Measurements from ENCODE around the gene FGF5.
A peak's percentile ranks its signal among the peaks of the same experiment; 100 is the strongest.

The FGF5 gene

GRCh38 chr4:80266902-80267380, 477 bp downstream of the FGF5 start:
- H3K36me3 ChIP-seq, result no peaks in the 10 kb centered on the region
- H3K27me3 ChIP-seq (ENCODE audit: insufficient read depth, low read depth, severe bottlenecking), result peaks cover 8% of the 10 kb centered on the region
- peak; percentile 28 for DNase-seq
- H3K9me3 ChIP-seq (ENCODE audit: severe bottlenecking), result no peaks in the 10 kb centered on the region
- H3K4me3 ChIP-seq (ENCODE audit: low read depth, low read length), result peak overlapping the region; percentile 52
- TF ChIP-seq CTCF (IDR thresholded peaks at IDR 0.05; ENCODE audit: low read depth, low read length), result no peak
- H3K27ac ChIP-seq, result no peak overlapping the region

DNA sequence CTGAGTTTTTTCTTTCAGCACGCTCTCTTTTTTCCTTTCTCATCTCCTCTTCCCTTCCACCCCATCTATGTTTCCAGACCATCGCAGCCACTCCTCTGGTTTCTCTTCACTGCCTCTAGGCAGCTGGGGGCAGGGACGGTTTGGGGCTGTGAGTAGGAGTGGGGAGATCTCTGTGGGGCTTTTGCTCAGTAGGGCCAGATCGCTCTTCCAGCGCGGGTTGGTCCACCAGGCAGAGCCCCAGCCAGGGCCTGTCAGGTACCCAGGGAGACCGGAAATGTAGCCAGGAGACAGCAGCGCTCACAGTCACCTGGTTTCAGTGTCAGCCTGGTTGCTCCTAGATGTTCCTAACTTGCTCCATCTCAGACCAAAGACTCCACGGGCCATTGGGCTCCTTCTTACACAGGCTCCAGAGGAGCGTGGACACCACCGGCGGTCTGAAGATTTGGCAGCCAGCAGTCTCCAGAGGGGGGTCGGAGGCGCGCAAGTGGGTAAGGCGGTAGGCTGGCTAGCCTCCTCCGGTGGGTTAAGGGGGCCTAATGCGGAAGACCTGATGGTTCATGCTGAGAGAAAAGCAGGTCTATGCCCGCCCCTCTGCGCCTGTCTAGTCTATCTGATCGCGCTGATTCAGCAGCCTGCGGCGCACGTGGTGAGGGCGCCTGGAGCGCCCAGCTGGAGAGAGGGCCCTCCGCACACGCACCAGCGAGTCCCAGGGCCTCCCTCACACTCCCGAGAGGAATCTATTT, 1.8 kb downstream of the FGF5 start:
- TF ChIP-seq CTCF (IDR thresholded peaks at IDR 0.05; ENCODE audit: low read depth, low read length), result no peak
- DNase-seq, result no peak
- Histone ChIP-seq H3K4me3 (ENCODE audit: low read depth, low read length) (no peak overlapping the region), H3K27me3 (ENCODE audit: insufficient read depth, low read depth, severe bottlenecking) (peaks cover 8% of the 10 kb centered on the region), H3K36me3 (no peaks in the 10 kb centered on the region), H3K27ac (no peak overlapping the region), H3K9me3 (ENCODE audit: severe bottlenecking) (no peaks in the 10 kb centered on the region)

GRCh38 chr4:80268936-80269335, 2.5 kb downstream of the FGF5 start:
- H3K4me3 ChIP-seq (ENCODE audit: low read depth, low read length), result no peak overlapping the region
- no peak for TF ChIP-seq CTCF (IDR thresholded peaks at IDR 0.05; ENCODE audit: low read depth, low read length)
- DNase-seq, result no peak
- peaks cover 8% of the 10 kb centered on the region for H3K27me3 ChIP-seq (ENCODE audit: insufficient read depth, low read depth, severe bottlenecking)
- H3K36me3 ChIP-seq, result no peaks in the 10 kb centered on the region
- no peak overlapping the region for H3K27ac ChIP-seq
- H3K9me3 ChIP-seq (ENCODE audit: severe bottlenecking), result no peaks in the 10 kb centered on the region

GRCh38 chr4:80270321-80270720, 3.9 kb downstream of the FGF5 start:
- Histone ChIP-seq H3K9me3 (ENCODE audit: severe bottlenecking) (no peaks in the 10 kb centered on the region), H3K4me3 (ENCODE audit: low read depth, low read length) (no peak overlapping the region), H3K27me3 (ENCODE audit: insufficient read depth, low read depth, severe bottlenecking) (peaks cover 2% of the 10 kb centered on the region), H3K36me3 (no peaks in the 10 kb centered on the region), H3K27ac (no peak overlapping the region)
- no peak for DNase-seq
- TF ChIP-seq CTCF (IDR thresholded peaks at IDR 0.05; ENCODE audit: low read depth, low read length), result no peak

DNA sequence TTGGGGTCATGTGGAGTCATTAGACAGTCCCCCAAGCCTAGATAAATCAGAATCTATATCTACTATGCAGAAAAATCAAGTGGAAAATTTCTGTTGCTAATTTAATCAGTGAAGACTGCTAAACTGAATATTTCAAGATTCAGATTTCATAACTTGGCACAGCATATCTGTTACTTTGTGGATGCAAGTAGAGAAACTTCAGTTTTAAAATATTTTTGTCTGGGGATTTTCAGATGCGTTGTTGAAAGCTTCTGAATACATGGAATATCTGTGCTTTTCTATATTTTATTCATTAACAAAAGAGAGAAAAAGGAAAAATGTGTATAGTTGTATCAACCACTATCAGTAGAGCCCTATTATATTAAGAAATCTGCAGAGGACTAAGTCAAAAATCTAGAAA, 4.4 kb downstream of the FGF5 start:
- no peak overlapping the region for H3K27ac ChIP-seq
- DNase-seq, result no peak
- H3K27me3 ChIP-seq (ENCODE audit: insufficient read depth, low read depth, severe bottlenecking), result no peaks in the 10 kb centered on the region
- no peak overlapping the region for H3K4me3 ChIP-seq (ENCODE audit: low read depth, low read length)
- H3K9me3 ChIP-seq (ENCODE audit: severe bottlenecking), result no peaks in the 10 kb centered on the region
- no peak for TF ChIP-seq CTCF (IDR thresholded peaks at IDR 0.05; ENCODE audit: low read depth, low read length)
- no peaks in the 10 kb centered on the region for H3K36me3 ChIP-seq

DNA sequence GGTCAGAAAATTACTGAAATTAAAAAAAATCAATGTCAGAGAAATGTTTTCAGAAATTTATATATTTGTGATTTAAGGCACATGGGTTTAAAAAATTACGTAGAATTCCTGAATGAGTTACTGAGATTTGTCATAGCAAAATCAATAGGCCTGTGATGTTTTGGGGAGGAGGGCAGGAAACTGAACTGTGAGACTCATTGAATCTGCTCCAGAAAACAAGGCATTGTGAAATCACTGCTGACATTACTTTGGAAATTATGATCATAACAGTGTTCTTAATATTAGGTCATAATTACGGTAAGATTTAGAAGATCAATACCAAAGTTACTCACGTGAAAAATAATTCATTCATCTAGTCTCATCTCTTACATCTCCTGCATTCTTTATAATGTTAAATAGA, 5.3 kb downstream of the FGF5 start:
- Histone ChIP-seq H3K27me3 (ENCODE audit: insufficient read depth, low read depth, severe bottlenecking) (no peaks in the 10 kb centered on the region), H3K4me3 (ENCODE audit: low read depth, low read length) (no peak overlapping the region), H3K27ac (no peak overlapping the region), H3K36me3 (no peaks in the 10 kb centered on the region), H3K9me3 (ENCODE audit: severe bottlenecking) (no peaks in the 10 kb centered on the region)
- DNase-seq, result no peak
- TF ChIP-seq CTCF (IDR thresholded peaks at IDR 0.05; ENCODE audit: low read depth, low read length), result no peak

All from WERI-Rb-1 (cell line).